Measurements from ENCODE around the gene EI24.
"Not testable (repeated sequence)": the region's sequence is repeated elsewhere in the genome, so short reads cannot be mapped to it uniquely, and the experiment has no call there.

DNA sequence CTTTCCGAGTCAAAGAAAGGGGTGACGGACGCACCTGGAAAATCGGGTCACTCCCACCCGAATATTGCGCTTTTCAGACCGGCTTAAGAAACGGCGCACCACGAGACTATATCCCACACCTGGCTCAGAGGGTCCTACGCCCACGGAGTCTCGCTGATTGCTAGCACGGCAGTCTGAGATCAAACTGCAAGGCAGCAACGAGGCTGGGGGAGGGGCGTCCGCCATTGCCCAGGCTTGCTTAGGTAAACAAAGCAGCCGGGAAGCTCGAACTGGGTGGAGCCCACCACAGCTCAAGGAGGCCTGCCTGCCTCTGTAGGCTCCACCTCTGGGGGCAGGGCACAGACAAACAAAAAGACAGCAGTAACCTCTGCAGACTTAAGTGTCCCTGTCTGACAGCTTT lies 32.4 kb upstream of the EI24 start:
- TF ChIP-seq, protein P1, sequence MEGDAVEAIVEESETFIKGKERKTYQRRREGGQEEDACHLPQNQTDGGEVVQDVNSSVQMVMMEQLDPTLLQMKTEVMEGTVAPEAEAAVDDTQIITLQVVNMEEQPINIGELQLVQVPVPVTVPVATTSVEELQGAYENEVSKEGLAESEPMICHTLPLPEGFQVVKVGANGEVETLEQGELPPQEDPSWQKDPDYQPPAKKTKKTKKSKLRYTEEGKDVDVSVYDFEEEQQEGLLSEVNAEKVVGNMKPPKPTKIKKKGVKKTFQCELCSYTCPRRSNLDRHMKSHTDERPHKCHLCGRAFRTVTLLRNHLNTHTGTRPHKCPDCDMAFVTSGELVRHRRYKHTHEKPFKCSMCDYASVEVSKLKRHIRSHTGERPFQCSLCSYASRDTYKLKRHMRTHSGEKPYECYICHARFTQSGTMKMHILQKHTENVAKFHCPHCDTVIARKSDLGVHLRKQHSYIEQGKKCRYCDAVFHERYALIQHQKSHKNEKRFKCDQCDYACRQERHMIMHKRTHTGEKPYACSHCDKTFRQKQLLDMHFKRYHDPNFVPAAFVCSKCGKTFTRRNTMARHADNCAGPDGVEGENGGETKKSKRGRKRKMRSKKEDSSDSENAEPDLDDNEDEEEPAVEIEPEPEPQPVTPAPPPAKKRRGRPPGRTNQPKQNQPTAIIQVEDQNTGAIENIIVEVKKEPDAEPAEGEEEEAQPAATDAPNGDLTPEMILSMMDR (IDR thresholded peaks at IDR 0.05), result not testable (repeated sequence)
- TF ChIP-seq ZFX (IDR thresholded peaks at IDR 0.05; ENCODE audit: borderline replicate concordance), result not testable (repeated sequence)

All from 22Rv1 (cell line).